ENCODE data around the gene LEFTY1.

- TF ChIP-seq GATA2 (IDR thresholded peaks at IDR 0.05; ENCODE audit: low read depth, low read length): no peak
- TF ChIP-seq GATA3 (IDR thresholded peaks at IDR 0.05; ENCODE audit: low read depth, low read length): no peak
Observed at GRCh38 chr1:225876900-225877510, 11.9 kb downstream of the LEFTY1 start.

Measured in SH-SY5Y (cell line).